HG03175 (cell line): ENCODE results near the gene SS18L1.
"Not testable (repeated sequence)": the region's sequence is repeated elsewhere in the genome, so short reads cannot be mapped to it uniquely, and the experiment has no call there.

Experiments used
- ATAC-seq: cut with Tn5 transposase; IDR thresholded peaks from one replicate; pipeline ENCODE4 v1.9.1; 2021; ENCODE audit warnings: mild to moderate bottlenecking, moderate library complexity; ENCODE audit not compliant: unreplicated experiment

The SS18L1 gene

GRCh38 chr20:62136283-62137091 lies 7.1 kb upstream of the SS18L1 start:
- peak; percentile 54 for ATAC-seq

- ATAC-seq, result no peak
Measured at GRCh38 chr20:62137092-62137384, 6.5 kb upstream of the SS18L1 start.

- ATAC-seq, result no peak
Measured at GRCh38 chr20:62137478-62138203, 5.9 kb upstream of the SS18L1 start.

GRCh38 chr20:62138204-62138543 lies 5.4 kb upstream of the SS18L1 start:
- ATAC-seq, result no peak

GRCh38 chr20:62138912-62139311 lies 4.7 kb upstream of the SS18L1 start:
- ATAC-seq, result no peak

GRCh38 chr20:62139636-62140035 lies 3.9 kb upstream of the SS18L1 start:
- no peak for ATAC-seq

- no peak for ATAC-seq
Measured at GRCh38 chr20:62141043-62141396, 2.5 kb upstream of the SS18L1 start.

GRCh38 chr20:62141397-62142251 lies 1.9 kb upstream of the SS18L1 start:
- no peak for ATAC-seq

GRCh38 chr20:62142252-62143080 lies 1.1 kb upstream of the SS18L1 start:
- peak; percentile 8 for ATAC-seq

GRCh38 chr20:62143957-62144825 lies 622 bp downstream of the SS18L1 start:
- peak; percentile 2 for ATAC-seq

GRCh38 chr20:62145688-62146018 lies 2.1 kb downstream of the SS18L1 start:
- no peak for ATAC-seq

- ATAC-seq, result no peak
Measured at GRCh38 chr20:62146019-62146755, 2.6 kb downstream of the SS18L1 start.

- ATAC-seq, result no peak
Measured at GRCh38 chr20:62147125-62147524, 3.6 kb downstream of the SS18L1 start.

GRCh38 chr20:62147528-62147927 lies 4.0 kb downstream of the SS18L1 start:
- no peak for ATAC-seq

GRCh38 chr20:62148383-62148782 lies 4.8 kb downstream of the SS18L1 start:
- not testable (repeated sequence) for ATAC-seq

- ATAC-seq, result no peak
Measured at GRCh38 chr20:62148908-62149314, 5.3 kb downstream of the SS18L1 start.

GRCh38 chr20:62149532-62150309 lies 6.2 kb downstream of the SS18L1 start:
- no peak for ATAC-seq

GRCh38 chr20:62150310-62150575 lies 6.7 kb downstream of the SS18L1 start:
- no peak for ATAC-seq

- no peak for ATAC-seq
Measured at GRCh38 chr20:62151225-62151624, 7.7 kb downstream of the SS18L1 start.
